Activated CD4-positive, CD25-positive, alpha-beta regulatory T cell treated with anti-CD3 and anti-CD28 coated beads, Interleukin-2, amount 50 U/mL, for 24 hours (primary cell): ENCODE measurements around the gene THBS1.

Source experiments
- ATAC-seq, 2 donors: fragments of 150-1000 bp; cut with Tn5 transposase; one replicate each; pipeline ENCODE4 v1.10.0; 2021; ENCODE audit warnings: mild to moderate bottlenecking in 1 of 2, moderate library complexity in 1 of 2

THBS1 gene

DNA sequence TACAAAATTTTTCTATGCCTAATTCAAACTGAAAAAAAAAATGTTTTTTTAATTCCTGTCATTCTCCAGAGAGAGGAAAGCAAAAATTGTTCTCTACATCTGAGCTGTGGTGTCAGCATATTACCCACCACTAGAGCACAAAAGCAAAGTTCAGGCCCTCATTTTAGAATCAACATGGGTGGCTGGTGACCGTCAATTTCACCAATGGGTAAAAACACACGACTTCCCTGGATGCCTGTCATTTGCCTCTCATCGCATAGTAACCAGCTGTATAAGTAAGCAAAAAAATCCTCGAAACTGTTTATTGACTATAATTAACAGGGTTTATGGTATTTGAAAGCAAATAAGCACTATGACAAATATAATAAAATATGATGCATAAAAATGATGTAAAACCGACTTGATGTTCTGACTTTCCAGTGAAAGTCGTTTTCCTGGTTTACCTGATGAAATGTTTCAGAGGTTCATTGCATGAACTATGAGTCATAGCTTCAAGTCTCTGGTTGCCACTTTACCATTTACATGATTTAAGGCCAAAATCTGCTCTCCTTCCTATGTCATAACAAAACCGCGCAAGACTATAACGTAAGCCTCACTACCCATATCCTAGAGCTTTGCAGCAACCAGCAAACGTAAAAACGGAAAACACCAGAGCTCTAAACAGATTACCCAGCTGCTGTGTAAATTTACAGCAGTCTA is 60.5 kb downstream of the THBS1 start:
- ATAC-seq, result peak; percentile 70 to 74

DNA sequence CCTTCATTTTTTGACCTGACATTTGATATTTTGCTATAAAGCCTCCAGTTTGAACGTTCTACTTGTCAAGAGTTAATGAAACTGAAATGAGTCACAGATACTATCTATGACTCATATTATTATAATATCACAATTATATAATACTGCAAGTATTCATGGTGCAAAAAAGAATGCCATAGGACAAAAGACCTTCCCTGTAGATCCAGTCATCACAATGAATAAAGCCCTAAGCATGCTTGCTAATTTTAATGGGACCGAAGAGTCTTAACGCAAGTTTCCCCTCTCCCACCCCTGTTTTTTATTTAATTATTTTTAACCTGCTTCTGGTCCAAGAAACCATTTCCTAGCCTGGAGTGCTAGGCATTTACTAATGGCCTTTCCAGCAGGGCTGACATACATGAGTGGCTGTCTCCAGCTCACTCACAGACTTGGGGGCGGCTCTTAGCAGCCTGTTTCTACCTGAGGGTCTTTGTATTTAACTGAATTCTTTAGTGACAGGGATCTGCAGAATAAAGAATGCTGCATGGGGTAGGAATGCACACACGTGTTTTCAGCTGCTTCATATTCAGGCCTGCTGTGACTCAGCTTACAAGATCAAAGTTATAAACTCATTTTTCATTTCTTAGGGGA is 61.2 kb downstream of the THBS1 start:
- ATAC-seq, result peak; percentile 48 to 61

DNA sequence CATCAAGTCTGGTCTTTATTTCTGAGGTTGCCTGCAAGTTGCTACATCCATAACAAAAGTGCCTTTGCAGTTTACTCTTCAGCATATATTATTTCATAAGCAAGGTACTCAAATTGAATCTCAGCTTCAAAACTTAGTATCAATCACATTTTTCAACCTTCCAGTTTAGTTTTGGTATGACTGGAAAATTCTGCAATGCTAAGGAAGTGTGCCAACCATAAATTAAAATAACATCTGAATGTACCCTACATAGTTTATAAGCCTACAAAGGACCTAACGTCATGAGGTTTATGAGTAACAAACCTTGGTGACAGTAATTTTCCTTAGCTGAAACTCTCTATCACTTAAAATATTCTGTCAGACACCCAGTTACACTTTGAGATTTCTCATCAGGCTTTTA is 62.8 kb downstream of the THBS1 start:
- peak; percentile 25 to 55 for ATAC-seq

DNA sequence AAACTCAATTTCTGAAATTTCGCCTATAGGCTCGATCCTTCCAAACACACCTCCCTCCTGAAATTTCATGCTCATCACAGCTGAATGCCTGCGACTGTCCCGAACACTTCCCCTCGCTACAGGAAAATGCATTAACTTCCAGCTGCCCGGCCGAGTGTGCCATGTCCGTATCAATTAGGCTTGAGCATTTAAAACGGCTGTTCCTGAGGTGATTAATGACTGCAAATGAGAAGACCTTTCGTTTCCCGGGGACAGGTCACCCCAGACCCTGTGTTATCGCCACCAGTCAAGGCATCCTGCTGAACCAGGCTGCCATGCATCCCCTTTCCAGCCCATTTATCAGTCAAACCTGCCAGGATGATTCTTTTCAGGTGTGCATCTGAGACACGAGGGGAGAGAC is 63.3 kb downstream of the THBS1 start:
- ATAC-seq, result no peak

DNA sequence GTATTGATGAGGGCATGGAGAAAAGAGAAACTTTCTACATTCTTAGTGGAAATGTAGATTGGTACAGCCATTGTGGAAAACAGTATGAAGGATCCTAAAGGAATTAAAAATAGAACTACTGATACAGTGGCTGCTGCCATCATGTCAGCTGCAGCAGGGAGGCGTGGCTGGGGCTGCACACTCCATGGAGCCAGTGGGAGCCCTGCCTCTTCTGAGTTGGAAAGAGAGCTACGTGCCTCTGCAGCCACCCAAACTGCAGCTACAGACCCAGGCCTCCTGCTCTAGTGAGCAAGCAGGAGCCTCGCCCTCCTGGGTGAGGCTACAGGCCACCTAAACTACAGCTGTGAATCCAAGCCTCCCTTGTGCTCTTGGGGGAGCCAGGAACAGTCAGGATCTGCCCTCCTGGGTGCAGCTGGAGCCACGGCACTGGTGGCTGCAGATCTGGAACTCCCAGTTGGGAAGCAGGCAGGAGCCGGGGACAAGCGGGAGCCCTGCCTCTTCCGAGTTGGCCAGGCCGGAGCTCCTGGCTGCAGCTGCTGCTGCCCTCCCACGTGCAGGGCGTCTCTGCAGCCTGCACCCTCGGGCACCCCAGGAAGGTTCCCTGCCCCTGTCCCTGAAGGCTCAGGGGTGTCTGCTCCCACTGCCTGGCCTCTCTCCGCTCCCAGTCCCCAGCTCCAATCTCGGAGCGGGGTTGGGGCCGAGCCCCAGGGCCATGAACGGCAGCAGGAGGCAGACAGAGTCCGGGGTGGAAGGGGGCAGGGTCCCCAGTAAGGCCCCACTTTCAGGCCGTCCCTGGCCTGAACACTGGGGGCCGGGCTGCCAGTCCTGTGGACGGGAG is 64.5 kb downstream of the THBS1 start:
- ATAC-seq, result no peak

DNA sequence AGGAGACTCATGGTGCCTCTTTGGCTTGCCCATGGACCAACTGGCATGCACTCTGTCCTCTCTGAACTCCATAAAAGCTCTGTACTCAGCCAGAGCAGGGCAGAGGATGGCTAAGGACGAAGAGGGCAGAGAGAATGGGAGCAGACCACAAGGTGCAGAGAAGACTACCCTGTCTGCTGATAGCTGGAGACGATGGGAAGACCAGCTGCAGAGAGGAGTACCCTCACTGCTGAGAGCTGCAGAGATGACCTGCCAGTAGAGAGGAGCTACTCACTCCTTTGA is 65.0 kb downstream of the THBS1 start:
- ATAC-seq, result no peak

DNA sequence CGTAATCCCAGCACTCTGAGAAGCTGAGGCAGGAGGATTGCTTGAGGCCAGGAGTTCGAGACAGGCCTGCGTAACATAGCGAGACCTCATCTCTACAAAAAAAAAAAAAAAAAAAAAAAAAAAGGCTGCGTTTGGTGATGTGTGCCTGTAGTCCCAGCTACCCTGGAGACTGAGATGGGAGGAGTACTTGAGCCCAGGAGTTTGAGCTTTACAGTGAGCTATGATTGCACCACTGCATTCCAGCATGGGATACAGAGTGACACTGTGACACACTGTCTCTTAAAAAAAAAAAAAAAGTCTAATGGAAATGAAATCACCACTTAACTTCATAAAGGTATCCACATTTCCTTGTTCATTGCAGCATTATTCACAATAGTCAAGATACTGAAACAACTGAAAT is 65.5 kb downstream of the THBS1 start:
- no peak for ATAC-seq
